SW480 (cell line): ENCODE measurements around the gene DBX1.
A peak's percentile ranks its signal among the peaks of the same experiment; 100 is the strongest.
"Not testable (repeated sequence)": the region's sequence is repeated elsewhere in the genome, so short reads cannot be mapped to it uniquely, and the experiment has no call there.

Source experiments
- DNase-seq: peaks from one replicate; pipeline ENCODE4 v3.0.0-alpha.2; 2016; ENCODE audit warnings: low spot score

Gene DBX1

GRCh38 chr11:20160425-20161229 is at the start of gene DBX1:
Gene DBX1 (minus strand): TSS chr11:20160475. CDS start chr11:20160324, 151 bp downstream.
- DNase-seq: no peak

GRCh38 chr11:20208622-20209111 is 48.4 kb upstream of the DBX1 start:
- DNase-seq: no peak

GRCh38 chr11:20207781-20208621 is 47.7 kb upstream of the DBX1 start:
- DNase-seq: no peak

GRCh38 chr11:20205807-20206206 is 45.5 kb upstream of the DBX1 start:
- no peak for DNase-seq

- DNase-seq: no peak
These were observed 44.4 kb upstream of the DBX1 start for GRCh38 chr11:20204681-20205080.

GRCh38 chr11:20203831-20204230 is 43.6 kb upstream of the DBX1 start:
- DNase-seq: no peak

GRCh38 chr11:20201231-20201630 is 41.0 kb upstream of the DBX1 start:
- DNase-seq: no peak

GRCh38 chr11:20200331-20200955 is 40.2 kb upstream of the DBX1 start:
- not testable (repeated sequence) for DNase-seq

- peak; percentile 56 for DNase-seq
These were observed 37.6 kb upstream of the DBX1 start for GRCh38 chr11:20197881-20198280.

- no peak for DNase-seq
These were observed 34.2 kb upstream of the DBX1 start for GRCh38 chr11:20194470-20194869.

- no peak for DNase-seq
These were observed 33.0 kb upstream of the DBX1 start for GRCh38 chr11:20193307-20193706.

- no peak for DNase-seq
These were observed 32.4 kb upstream of the DBX1 start for GRCh38 chr11:20192641-20193040.

- no peak for DNase-seq
These were observed 31.9 kb upstream of the DBX1 start for GRCh38 chr11:20192151-20192550.

- DNase-seq: no peak
These were observed 18.7 kb upstream of the DBX1 start for GRCh38 chr11:20178976-20179375.

- no peak for DNase-seq
These were observed 16.9 kb upstream of the DBX1 start for GRCh38 chr11:20177136-20177535.

GRCh38 chr11:20172721-20173447 is 12.6 kb upstream of the DBX1 start:
- DNase-seq: no peak

- no peak for DNase-seq
These were observed 3.7 kb upstream of the DBX1 start for GRCh38 chr11:20163783-20164481.

- no peak for DNase-seq
These were observed 2.8 kb upstream of the DBX1 start for GRCh38 chr11:20162824-20163782.

GRCh38 chr11:20161923-20162744 is 1.9 kb upstream of the DBX1 start:
- no peak for DNase-seq
